Neural progenitor cell (in vitro differentiated cells): ENCODE data around the gene GGTLC1. TPM values are rescaled to one million over a fixed set of nuclear protein-coding genes. Genes with fewer than 3 reads are reported as not detected.
"Not testable (repeated sequence)": the region's sequence is repeated elsewhere in the genome, so short reads cannot be mapped to it uniquely, and the experiment has no call there.

ENCODE experiments used
- DNase-seq: peaks from one replicate; pipeline ENCODE4 v3.0.0-alpha.2; 2016; ENCODE audit warnings: low spot score
- H2AFZ ChIP-seq: fragments of 200-600 bp; sonication (generic); replicated peaks from 2 replicates; pipeline ENCODE4 v1.6.1; 2016; ENCODE audit warnings: antibody characterized with exemption
- H3F3A ChIP-seq: fragments of 200-600 bp; sonication (generic); 2 replicates; pipeline ENCODE4 v1.6.1; 2016; ENCODE audit warnings: antibody characterized with exemption, low read depth
- H3K27ac ChIP-seq: fragments of 200-600 bp; sonication (generic); 2 replicates; pipeline ENCODE4 v1.5.1; 2016; ENCODE audit warnings: mild to moderate bottlenecking
- H3K27me3 ChIP-seq: fragments of 200-600 bp; sonication (generic); 2 replicates; pipeline ENCODE4 v1.6.1; 2016; ENCODE audit warnings: mild to moderate bottlenecking, moderate library complexity
- H3K36me3 ChIP-seq: fragments of 200-600 bp; sonication (generic); 2 replicates; pipeline ENCODE4 v1.5.1; 2016
- H3K4me1 ChIP-seq: fragments of 200-600 bp; sonication (generic); 2 replicates; pipeline ENCODE4 v1.6.1; 2016; ENCODE audit warnings: mixed run types
- H3K4me2 ChIP-seq: fragments of 200-600 bp; sonication (generic); 2 replicates; pipeline ENCODE4 v1.6.1; 2016
- H3K4me3 ChIP-seq: fragments of 200-600 bp; sonication (generic); 2 replicates; pipeline ENCODE4 v1.5.1; 2016
- H3K79me2 ChIP-seq: fragments of 200-600 bp; sonication (generic); 2 replicates; pipeline ENCODE4 v1.6.1; 2016; ENCODE audit warnings: low read depth
- H3K9ac ChIP-seq: fragments of 200-600 bp; sonication (generic); 2 replicates; pipeline ENCODE4 v1.6.1; 2016
- H3K9me3 ChIP-seq: fragments of 200-600 bp; sonication (generic); 2 replicates; pipeline ENCODE4 v1.5.1; 2016; ENCODE audit warnings: low read depth
- H4K20me1 ChIP-seq: fragments of 200-600 bp; sonication (generic); 2 replicates; pipeline ENCODE4 v1.6.1; 2016; ENCODE audit warnings: low read depth
- H3K27ac Mint-ChIP-seq: 3 replicates; pipeline ENCODE4 v1.8.0; 2021; ENCODE audit warnings: mixed read lengths
- H3K27me3 Mint-ChIP-seq: 2 replicates; pipeline ENCODE4 v1.8.0; 2022; ENCODE audit warnings: low read depth, mild to moderate bottlenecking, inconsistent platforms, moderate library complexity, mixed read lengths; ENCODE audit not compliant: insufficient read depth
- H3K36me3 Mint-ChIP-seq: 3 replicates; pipeline ENCODE4 v1.8.0; 2021; ENCODE audit warnings: mixed read lengths
- H3K4me1 Mint-ChIP-seq: 3 replicates; pipeline ENCODE4 v1.8.0; 2021; ENCODE audit warnings: mixed read lengths
- H3K4me3 Mint-ChIP-seq: 3 replicates; pipeline ENCODE4 v1.8.0; 2021; ENCODE audit warnings: mild to moderate bottlenecking, moderate library complexity, mixed read lengths
- H3K9me3 Mint-ChIP-seq: 3 replicates; pipeline ENCODE4 v1.8.0; 2020; ENCODE audit warnings: mixed read lengths
- EZH2 ChIP-seq: fragments of 200-600 bp; sonication (generic); IDR thresholded peaks from 2 replicates; pipeline ENCODE4 v1.6.1; 2017; ENCODE audit warnings: antibody characterized with exemption, mild to moderate bottlenecking, moderate library complexity
- EZH2phosphoT487 ChIP-seq: fragments of 200-600 bp; sonication (generic); IDR thresholded peaks from 2 replicates; pipeline ENCODE4 v1.6.1; 2017; ENCODE audit warnings: antibody characterized with exemption
- total RNA-seq: library from RNA; depleted of rRNA; stranded (reverse); fragments of >200 nt; gene quantifications from 2 replicates; pipeline ENCODE4 v1.2.3, GENCODE V29; 2015; ENCODE audit warnings: low replicate concordance
- TF ChIP-seq, protein P1 (sequence below): fragments of 200-600 bp; sonication (generic); IDR thresholded peaks from 2 replicates; pipeline ENCODE4 v1.5.1; 2017; ENCODE audit warnings: antibody characterized with exemption, mild to moderate bottlenecking

Gene GGTLC1
- total RNA-seq, 1 donor from 2014 or later, result not detected

- no peak for TF ChIP-seq EZH2
- no peak for TF ChIP-seq EZH2phosphoT487
- TF ChIP-seq, protein P1, sequence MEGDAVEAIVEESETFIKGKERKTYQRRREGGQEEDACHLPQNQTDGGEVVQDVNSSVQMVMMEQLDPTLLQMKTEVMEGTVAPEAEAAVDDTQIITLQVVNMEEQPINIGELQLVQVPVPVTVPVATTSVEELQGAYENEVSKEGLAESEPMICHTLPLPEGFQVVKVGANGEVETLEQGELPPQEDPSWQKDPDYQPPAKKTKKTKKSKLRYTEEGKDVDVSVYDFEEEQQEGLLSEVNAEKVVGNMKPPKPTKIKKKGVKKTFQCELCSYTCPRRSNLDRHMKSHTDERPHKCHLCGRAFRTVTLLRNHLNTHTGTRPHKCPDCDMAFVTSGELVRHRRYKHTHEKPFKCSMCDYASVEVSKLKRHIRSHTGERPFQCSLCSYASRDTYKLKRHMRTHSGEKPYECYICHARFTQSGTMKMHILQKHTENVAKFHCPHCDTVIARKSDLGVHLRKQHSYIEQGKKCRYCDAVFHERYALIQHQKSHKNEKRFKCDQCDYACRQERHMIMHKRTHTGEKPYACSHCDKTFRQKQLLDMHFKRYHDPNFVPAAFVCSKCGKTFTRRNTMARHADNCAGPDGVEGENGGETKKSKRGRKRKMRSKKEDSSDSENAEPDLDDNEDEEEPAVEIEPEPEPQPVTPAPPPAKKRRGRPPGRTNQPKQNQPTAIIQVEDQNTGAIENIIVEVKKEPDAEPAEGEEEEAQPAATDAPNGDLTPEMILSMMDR, result no peak
- Histone ChIP-seq H3F3A (peaks cover 24% of the 10 kb centered on the region), H3K9me3 (no peaks in the 10 kb centered on the region), H4K20me1 (no peaks in the 10 kb centered on the region), H3K4me1 (peaks cover 5% of the 10 kb centered on the region), H3K27me3 (no peaks in the 10 kb centered on the region), H3K4me3 (no peak overlapping the region), H3K27ac (no peak overlapping the region), H2AFZ (no peak overlapping the region), H3K4me2 (no peak overlapping the region), H3K79me2 (no peaks in the 10 kb centered on the region), H3K9ac (no peak overlapping the region), H3K36me3 (no peaks in the 10 kb centered on the region)
- DNase-seq, result no peak
- Mint-ChIP-seq H3K36me3 (no peaks in the 10 kb centered on the region), H3K9me3 (peaks cover 5% of the 10 kb centered on the region), H3K4me1 (peaks cover 24% of the 10 kb centered on the region), H3K27ac (no peak overlapping the region), H3K4me3 (no peak overlapping the region), H3K27me3 (peaks cover 12% of the 10 kb centered on the region)
Observed at GRCh38 chr20:23998392-23998791, 9.8 kb upstream of the GGTLC1 start.

DNA sequence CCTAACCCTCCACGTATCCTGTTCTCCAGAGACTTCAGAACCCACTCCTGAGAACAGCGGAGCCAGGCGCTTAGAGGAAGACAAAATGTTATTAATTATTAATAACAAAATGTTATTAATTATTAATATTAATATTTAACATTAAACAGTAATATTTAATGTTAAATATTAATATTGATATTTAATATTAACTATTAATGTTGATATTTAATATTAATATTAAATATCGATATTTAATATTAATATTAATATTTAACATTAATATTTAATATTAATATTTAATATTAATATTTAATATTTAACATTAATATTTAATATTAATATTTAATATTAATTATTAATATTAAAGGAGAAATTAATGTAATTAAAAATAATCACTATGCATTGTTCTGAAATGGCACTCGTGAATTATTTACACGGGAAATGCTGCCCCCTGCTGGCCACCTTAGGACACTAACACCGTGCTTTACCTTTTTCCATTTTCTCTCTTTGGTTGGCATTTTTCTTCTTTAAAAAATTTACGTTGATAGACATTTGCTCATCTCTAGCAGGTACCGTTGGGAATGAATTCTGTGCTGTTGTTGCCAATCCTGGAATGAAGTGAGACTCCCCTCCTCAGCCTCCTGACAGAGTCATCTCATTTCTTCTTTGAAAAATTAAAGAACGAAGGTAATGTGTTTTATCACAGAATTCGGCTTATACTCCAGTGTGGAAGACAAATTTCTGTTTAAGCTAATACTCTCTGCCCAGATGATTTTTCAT, 7.5 kb upstream of the GGTLC1 start:
- Histone ChIP-seq H3K9ac (no peak overlapping the region), H4K20me1 (no peaks in the 10 kb centered on the region), H3K36me3 (no peaks in the 10 kb centered on the region), H3K79me2 (no peaks in the 10 kb centered on the region), H3K4me3 (no peak overlapping the region), H3K27me3 (no peaks in the 10 kb centered on the region), H3K4me2 (no peak overlapping the region), H3K9me3 (no peaks in the 10 kb centered on the region), H3K4me1 (peaks cover 3% of the 10 kb centered on the region), H3F3A (peaks cover 20% of the 10 kb centered on the region), H3K27ac (no peak overlapping the region), H2AFZ (no peak overlapping the region)
- TF ChIP-seq EZH2 (no peak), EZH2phosphoT487 (no peak)
- TF ChIP-seq, protein P1, result peak; percentile 73
- Mint-ChIP-seq H3K4me1 (peaks cover 12% of the 10 kb centered on the region), H3K27ac (no peak overlapping the region), H3K4me3 (no peak overlapping the region), H3K27me3 (peaks cover 4% of the 10 kb centered on the region), H3K9me3 (no peaks in the 10 kb centered on the region), H3K36me3 (no peaks in the 10 kb centered on the region)
- DNase-seq, result peak; percentile 56

DNA sequence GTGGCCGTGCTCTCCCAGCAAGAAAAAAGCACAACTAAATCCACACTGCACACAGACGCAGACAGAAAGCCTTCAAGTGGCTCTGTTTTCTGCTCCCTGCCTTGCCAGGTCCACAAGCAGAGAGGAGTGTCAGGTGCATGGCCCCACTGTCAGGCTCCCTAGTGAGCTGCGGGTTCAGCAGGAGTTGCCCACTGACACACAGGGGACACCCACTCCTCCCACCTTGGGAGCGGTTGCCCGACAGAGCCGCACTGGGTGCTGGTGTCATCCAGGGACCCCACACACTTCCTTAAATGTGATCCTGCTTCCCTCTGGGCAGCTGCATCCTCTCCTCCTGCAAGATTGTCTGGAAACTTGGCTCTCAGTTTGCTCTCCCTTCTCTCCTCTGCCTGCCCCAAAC, 6.7 kb upstream of the GGTLC1 start:
- not testable (repeated sequence) for H3K27ac ChIP-seq, H3K4me1 ChIP-seq, H3K9me3 ChIP-seq, H3K79me2 ChIP-seq, DNase-seq, H3K27me3 Mint-ChIP-seq, H3K4me3 Mint-ChIP-seq, H3K27ac Mint-ChIP-seq, H3K4me2 ChIP-seq, H2AFZ ChIP-seq, H3K36me3 ChIP-seq, H3K9ac ChIP-seq, H3K4me3 ChIP-seq, H4K20me1 ChIP-seq, H3K27me3 ChIP-seq, H3K9me3 Mint-ChIP-seq, H3K36me3 Mint-ChIP-seq
- peaks cover 12% of the 10 kb centered on the region for H3K4me1 Mint-ChIP-seq
- peaks cover 20% of the 10 kb centered on the region for H3F3A ChIP-seq

- peaks cover 12% of the 10 kb centered on the region for H3K4me1 Mint-ChIP-seq
- H3K27ac Mint-ChIP-seq, H3K9me3 Mint-ChIP-seq, H3K4me3 Mint-ChIP-seq, H3K79me2 ChIP-seq, H3K27me3 Mint-ChIP-seq, DNase-seq, H3K36me3 ChIP-seq, H3K27ac ChIP-seq, H3K4me2 ChIP-seq, H3K27me3 ChIP-seq, H3K9me3 ChIP-seq, H3K4me1 ChIP-seq, H3K9ac ChIP-seq, H2AFZ ChIP-seq, H4K20me1 ChIP-seq, H3K36me3 Mint-ChIP-seq, H3K4me3 ChIP-seq: not testable (repeated sequence)
- peaks cover 20% of the 10 kb centered on the region for H3F3A ChIP-seq
Observed at GRCh38 chr20:23994001-23994633, 5.5 kb upstream of the GGTLC1 start.

GRCh38 chr20:23993440-23993839, 4.9 kb upstream of the GGTLC1 start:
- H3K4me3 Mint-ChIP-seq, H3K4me1 Mint-ChIP-seq, H3K79me2 ChIP-seq, H3K27ac Mint-ChIP-seq, H3K27me3 ChIP-seq, H3K4me1 ChIP-seq, H2AFZ ChIP-seq, H3K36me3 ChIP-seq, H3K4me3 ChIP-seq, H3K4me2 ChIP-seq, H4K20me1 ChIP-seq, H3K27ac ChIP-seq, DNase-seq, H3K36me3 Mint-ChIP-seq, H3K9ac ChIP-seq, H3K27me3 Mint-ChIP-seq, H3K9me3 ChIP-seq, H3K9me3 Mint-ChIP-seq: not testable (repeated sequence)
- peaks cover 20% of the 10 kb centered on the region for H3F3A ChIP-seq

DNA sequence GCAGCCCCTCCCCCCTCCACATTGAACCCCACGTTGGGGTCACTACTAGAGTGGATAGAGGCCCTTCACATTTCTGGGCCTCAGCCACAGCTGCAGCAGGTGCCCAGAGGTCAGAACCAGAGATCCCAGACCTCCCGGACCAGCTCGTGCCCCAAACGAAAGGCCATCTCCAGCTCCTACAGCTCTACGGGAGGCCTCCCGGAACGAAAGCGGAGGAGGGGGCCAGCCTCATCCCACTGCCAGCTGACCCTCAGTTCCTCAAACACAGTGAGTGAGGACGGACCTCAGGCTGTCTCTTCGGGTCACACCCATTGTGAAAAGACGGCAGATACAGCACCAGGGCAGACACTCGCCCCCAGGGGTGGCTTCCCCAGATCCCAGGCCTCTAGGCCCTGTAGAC, 1.7 kb upstream of the GGTLC1 start:
- H3K4me1 ChIP-seq, H3K36me3 ChIP-seq, H2AFZ ChIP-seq, H3K4me3 Mint-ChIP-seq, H3K36me3 Mint-ChIP-seq, H4K20me1 ChIP-seq, H3K27me3 ChIP-seq, H3K4me3 ChIP-seq, H3K4me1 Mint-ChIP-seq, H3K27me3 Mint-ChIP-seq, H3F3A ChIP-seq, H3K27ac Mint-ChIP-seq, H3K27ac ChIP-seq, H3K4me2 ChIP-seq, H3K79me2 ChIP-seq, DNase-seq, H3K9me3 ChIP-seq, H3K9ac ChIP-seq, H3K9me3 Mint-ChIP-seq: not testable (repeated sequence)
